GM23338 (cell line): ENCODE results near the gene SLC6A8. TPM values are rescaled to one million over a fixed set of nuclear protein-coding genes. Genes with fewer than 3 reads are reported as not detected.

ENCODE experiments used
- ATAC-seq: fragments of 200-7000 bp; cut with Tn5 transposase; 3 replicates; pipeline ENCODE4 v1.9.1; 2020
- DNase-seq: peaks from one replicate; pipeline ENCODE4 v3.0.0-alpha.2; 2015; ENCODE audit warnings: low spot score
- H2AFZ ChIP-seq: fragments of 200-600 bp; sonication (generic); 2 replicates; pipeline ENCODE4 v1.8.0; 2016; ENCODE audit warnings: antibody characterized with exemption, mild to moderate bottlenecking, moderate library complexity
- H3F3A ChIP-seq: fragments of 200-600 bp; sonication (generic); replicated peaks from 2 replicates; pipeline ENCODE4 v1.8.0; 2017; ENCODE audit warnings: antibody characterized with exemption, mixed run types, low read depth
- H3K27ac ChIP-seq: fragments of 200-600 bp; sonication (generic); 2 replicates; pipeline ENCODE4 v1.6.1; 2016; ENCODE audit warnings: low read depth
- H3K27me3 ChIP-seq: fragments of 200-600 bp; sonication (generic); 2 replicates; pipeline ENCODE4 v1.8.0; 2016; ENCODE audit warnings: mild to moderate bottlenecking, mixed run types, moderate library complexity; ENCODE audit not compliant: insufficient read depth
- H3K36me3 ChIP-seq: fragments of 200-600 bp; sonication (generic); 2 replicates; pipeline ENCODE4 v1.8.0; 2016; ENCODE audit warnings: mild to moderate bottlenecking; ENCODE audit not compliant: insufficient read depth
- H3K4me1 ChIP-seq: fragments of 200-600 bp; sonication (generic); 2 replicates; pipeline ENCODE4 v1.8.0; 2016; ENCODE audit warnings: mild to moderate bottlenecking, moderate library complexity; ENCODE audit not compliant: insufficient read depth
- H3K4me2 ChIP-seq: fragments of 200-600 bp; sonication (generic); 2 replicates; pipeline ENCODE4 v1.7.1; 2017; ENCODE audit warnings: mixed run types
- H3K4me3 ChIP-seq: fragments of 200-600 bp; sonication (generic); 2 replicates; pipeline ENCODE4 v1.6.1; 2016; ENCODE audit warnings: mixed run types
- H3K79me2 ChIP-seq: fragments of 200-600 bp; sonication (generic); replicated peaks from 2 replicates; pipeline ENCODE4 v1.8.0; 2017; ENCODE audit warnings: mild to moderate bottlenecking; ENCODE audit not compliant: insufficient read depth
- H3K9me2 ChIP-seq: fragments of 200-600 bp; sonication (generic); 2 replicates; pipeline ENCODE4 v1.8.0; 2017; ENCODE audit not compliant: insufficient read depth
- H4K20me1 ChIP-seq: fragments of 200-600 bp; sonication (generic); replicated peaks from 2 replicates; pipeline ENCODE4 v1.8.0; 2017; ENCODE audit warnings: mild to moderate bottlenecking; ENCODE audit not compliant: insufficient read depth
- H3K27ac Mint-ChIP-seq: 2 replicates; pipeline ENCODE4 v1.8.0; 2020; ENCODE audit warnings: inconsistent platforms, mild to moderate bottlenecking, moderate library complexity, mixed read lengths
- H3K27me3 Mint-ChIP-seq: 3 replicates; pipeline ENCODE4 v1.8.0; 2022; ENCODE audit warnings: low read depth, mild to moderate bottlenecking, moderate library complexity, mixed read lengths, inconsistent platforms; ENCODE audit not compliant: insufficient read depth, poor library complexity
- H3K36me3 Mint-ChIP-seq: 3 replicates; pipeline ENCODE4 v1.8.0; 2021; ENCODE audit warnings: low read depth, mild to moderate bottlenecking, inconsistent platforms, moderate library complexity, mixed read lengths
- H3K4me1 Mint-ChIP-seq: 3 replicates; pipeline ENCODE4 v1.8.0; 2020; ENCODE audit warnings: mild to moderate bottlenecking, inconsistent platforms, mixed read lengths
- H3K4me3 Mint-ChIP-seq: 3 replicates; pipeline ENCODE4 v1.8.0; 2021; ENCODE audit warnings: moderate library complexity, mild to moderate bottlenecking, inconsistent platforms, mixed read lengths
- H3K9me3 Mint-ChIP-seq: 3 replicates; pipeline ENCODE4 v1.8.0; 2020; ENCODE audit warnings: moderate library complexity, mild to moderate bottlenecking, inconsistent platforms, mixed read lengths
- EZH2phosphoT487 ChIP-seq: fragments of 200-600 bp; sonication (generic); IDR thresholded peaks from one replicate; pipeline ENCODE4 v1.8.1; 2018; ENCODE audit warnings: antibody characterized with exemption; ENCODE audit not compliant: unreplicated experiment
- POLR2AphosphoS5 ChIP-seq: IDR thresholded peaks from 2 replicates; pipeline ENCODE4 v1.6.1; 2016; ENCODE audit warnings: antibody characterized with exemption, low read depth
- STAT1 ChIP-seq: IDR thresholded peaks from one replicate; pipeline ENCODE4 v1.6.1; 2016; ENCODE audit warnings: antibody characterized with exemption; ENCODE audit not compliant: unreplicated experiment
- ZNF114 ChIP-seq: fragments of 250-450 bp; sonication (Bioruptor Pico); IDR thresholded peaks from 2 replicates; pipeline ENCODE4 v1.5.0; 2020; ENCODE audit warnings: mild to moderate bottlenecking, moderate library complexity
- ZNF331 ChIP-seq: fragments of 250-450 bp; sonication (Bioruptor Pico); IDR thresholded peaks from 2 replicates; pipeline ENCODE4 v1.5.0; 2020; ENCODE audit warnings: low read depth, mild to moderate bottlenecking, moderate library complexity
- polyA plus RNA-seq: library from polyadenylated mRNA; unstranded; fragments of >200 nt; fragmentation: Nextera tagmentation; extraction: Ambion mirVana; gene quantifications from 2 replicates; pipeline ENCODE4 v1.2.1, GENCODE V29; 2016
- total RNA-seq: library from RNA; depleted of rRNA; stranded (reverse); fragments of >200 nt; shearing (Covaris generic); gene quantifications from 2 replicates; pipeline ENCODE4 v1.2.3, GENCODE V29; 2014
- TF ChIP-seq, protein P1 (sequence below), 2 experiments: fragments of 200-600 bp in 1 of 2; sonication (generic) in 1 of 2; conservative IDR thresholded peaks; 2 replicates each; pipeline versions ENCODE4 v1.5.1 to v1.6.1; 2016 to 2017; ENCODE audit warnings: antibody characterized with exemption in 2 of 2, low read depth in 2 of 2, mild to moderate bottlenecking in 2 of 2, moderate library complexity in 1 of 2
- TF ChIP-seq, protein P2 (sequence below): fragments of 250-450 bp; sonication (Bioruptor Pico); IDR thresholded peaks from 2 replicates; pipeline ENCODE4 v1.5.0; 2020; ENCODE audit warnings: mild to moderate bottlenecking, moderate library complexity

SLC6A8 gene
- total and polyA plus RNA-seq, 2 experiments from 2014 or later: 19.5 to 68.6 TPM

DNA sequence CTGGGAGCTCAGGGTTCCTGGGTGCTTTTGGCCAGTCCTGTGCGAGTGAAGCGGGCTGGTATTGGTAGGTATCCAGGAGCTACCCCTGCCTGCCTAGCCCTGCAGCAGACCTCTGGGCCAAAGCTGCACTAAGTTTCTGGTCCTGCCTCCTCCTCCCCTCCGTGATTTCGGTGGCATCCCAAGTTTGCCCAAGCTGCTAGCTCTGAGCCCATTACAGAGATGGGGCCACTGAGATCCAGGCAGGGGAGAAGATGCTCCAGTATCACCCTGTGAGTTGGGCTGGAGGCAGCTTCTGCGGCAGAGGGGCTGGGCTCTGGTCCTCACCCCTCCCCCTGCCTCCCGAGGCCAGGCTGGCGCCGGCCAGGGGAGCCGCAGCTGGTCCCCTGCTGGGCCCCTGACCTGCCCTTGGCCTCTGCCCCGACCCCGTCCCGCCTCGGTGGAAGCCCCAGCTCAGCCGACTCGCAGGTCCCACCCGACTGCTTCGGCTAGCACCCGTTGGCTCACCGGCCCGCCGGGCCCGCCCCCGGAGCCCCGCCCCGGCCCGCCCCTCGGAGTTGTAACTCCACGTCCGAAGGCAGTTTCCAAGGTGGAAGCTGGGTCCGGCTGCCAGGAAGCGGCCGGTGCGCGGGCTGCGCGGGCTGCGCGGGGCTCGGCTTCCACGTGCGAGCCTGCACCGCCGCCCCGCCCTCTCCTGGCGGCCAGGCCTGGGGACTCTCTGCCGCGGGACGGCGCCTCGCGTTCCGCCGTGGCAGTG, 40.9 kb upstream of the SLC6A8 start, which contains the start of gene DUSP9:
Gene DUSP9 (plus strand): TSS at position 584 of the 754 bp plus-strand sequence. CDS start 751 bp downstream, outside the sequence.
- peak within 1 kb of the TSS; percentile 44; the same call in 1 of the 2 replicates for H3K4me3 ChIP-seq
- H3K4me2 ChIP-seq: peak within 1 kb of the TSS; percentile 57
- ATAC-seq: peak; percentile 50

More for the DNA sequence above, 40.9 kb upstream of the SLC6A8 start, which contains the start of gene DUSP9:
- Mint-ChIP-seq H3K36me3 (no peaks in the 10 kb centered on the region), H3K27me3 (peaks cover 64% of the 10 kb centered on the region), H3K9me3 (no peaks in the 10 kb centered on the region; the same call in 2 of the 3 replicates), H3K4me3 (peak within 1 kb of the TSS; percentile 30; the same call in 2 of the 3 replicates), H3K4me1 (peaks cover 7% of the 10 kb centered on the region; the same call in 2 of the 3 replicates), H3K27ac (no peak within 1 kb of the TSS)
- no peaks in the 10 kb centered on the region for H3K79me2 ChIP-seq
- H2AFZ ChIP-seq: no peak within 1 kb of the TSS
- peaks cover 72% of the 10 kb centered on the region for H3K27me3 ChIP-seq
- H3K27ac ChIP-seq: no peak within 1 kb of the TSS
- no peaks in the 10 kb centered on the region for H3K36me3 ChIP-seq
- TF ChIP-seq, protein P1, sequence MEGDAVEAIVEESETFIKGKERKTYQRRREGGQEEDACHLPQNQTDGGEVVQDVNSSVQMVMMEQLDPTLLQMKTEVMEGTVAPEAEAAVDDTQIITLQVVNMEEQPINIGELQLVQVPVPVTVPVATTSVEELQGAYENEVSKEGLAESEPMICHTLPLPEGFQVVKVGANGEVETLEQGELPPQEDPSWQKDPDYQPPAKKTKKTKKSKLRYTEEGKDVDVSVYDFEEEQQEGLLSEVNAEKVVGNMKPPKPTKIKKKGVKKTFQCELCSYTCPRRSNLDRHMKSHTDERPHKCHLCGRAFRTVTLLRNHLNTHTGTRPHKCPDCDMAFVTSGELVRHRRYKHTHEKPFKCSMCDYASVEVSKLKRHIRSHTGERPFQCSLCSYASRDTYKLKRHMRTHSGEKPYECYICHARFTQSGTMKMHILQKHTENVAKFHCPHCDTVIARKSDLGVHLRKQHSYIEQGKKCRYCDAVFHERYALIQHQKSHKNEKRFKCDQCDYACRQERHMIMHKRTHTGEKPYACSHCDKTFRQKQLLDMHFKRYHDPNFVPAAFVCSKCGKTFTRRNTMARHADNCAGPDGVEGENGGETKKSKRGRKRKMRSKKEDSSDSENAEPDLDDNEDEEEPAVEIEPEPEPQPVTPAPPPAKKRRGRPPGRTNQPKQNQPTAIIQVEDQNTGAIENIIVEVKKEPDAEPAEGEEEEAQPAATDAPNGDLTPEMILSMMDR (conservative IDR thresholded peaks at IDR 0.05; ENCODE audit: low read depth in 2 of 2): no peak
- TF ChIP-seq ZNF114 (CRISPR knock-in tag) (no peak), ZNF331 (CRISPR knock-in tag) (no peak), POLR2AphosphoS5 (no peak), STAT1 (no peak), EZH2phosphoT487 (no peak)
- TF ChIP-seq, protein P2, sequence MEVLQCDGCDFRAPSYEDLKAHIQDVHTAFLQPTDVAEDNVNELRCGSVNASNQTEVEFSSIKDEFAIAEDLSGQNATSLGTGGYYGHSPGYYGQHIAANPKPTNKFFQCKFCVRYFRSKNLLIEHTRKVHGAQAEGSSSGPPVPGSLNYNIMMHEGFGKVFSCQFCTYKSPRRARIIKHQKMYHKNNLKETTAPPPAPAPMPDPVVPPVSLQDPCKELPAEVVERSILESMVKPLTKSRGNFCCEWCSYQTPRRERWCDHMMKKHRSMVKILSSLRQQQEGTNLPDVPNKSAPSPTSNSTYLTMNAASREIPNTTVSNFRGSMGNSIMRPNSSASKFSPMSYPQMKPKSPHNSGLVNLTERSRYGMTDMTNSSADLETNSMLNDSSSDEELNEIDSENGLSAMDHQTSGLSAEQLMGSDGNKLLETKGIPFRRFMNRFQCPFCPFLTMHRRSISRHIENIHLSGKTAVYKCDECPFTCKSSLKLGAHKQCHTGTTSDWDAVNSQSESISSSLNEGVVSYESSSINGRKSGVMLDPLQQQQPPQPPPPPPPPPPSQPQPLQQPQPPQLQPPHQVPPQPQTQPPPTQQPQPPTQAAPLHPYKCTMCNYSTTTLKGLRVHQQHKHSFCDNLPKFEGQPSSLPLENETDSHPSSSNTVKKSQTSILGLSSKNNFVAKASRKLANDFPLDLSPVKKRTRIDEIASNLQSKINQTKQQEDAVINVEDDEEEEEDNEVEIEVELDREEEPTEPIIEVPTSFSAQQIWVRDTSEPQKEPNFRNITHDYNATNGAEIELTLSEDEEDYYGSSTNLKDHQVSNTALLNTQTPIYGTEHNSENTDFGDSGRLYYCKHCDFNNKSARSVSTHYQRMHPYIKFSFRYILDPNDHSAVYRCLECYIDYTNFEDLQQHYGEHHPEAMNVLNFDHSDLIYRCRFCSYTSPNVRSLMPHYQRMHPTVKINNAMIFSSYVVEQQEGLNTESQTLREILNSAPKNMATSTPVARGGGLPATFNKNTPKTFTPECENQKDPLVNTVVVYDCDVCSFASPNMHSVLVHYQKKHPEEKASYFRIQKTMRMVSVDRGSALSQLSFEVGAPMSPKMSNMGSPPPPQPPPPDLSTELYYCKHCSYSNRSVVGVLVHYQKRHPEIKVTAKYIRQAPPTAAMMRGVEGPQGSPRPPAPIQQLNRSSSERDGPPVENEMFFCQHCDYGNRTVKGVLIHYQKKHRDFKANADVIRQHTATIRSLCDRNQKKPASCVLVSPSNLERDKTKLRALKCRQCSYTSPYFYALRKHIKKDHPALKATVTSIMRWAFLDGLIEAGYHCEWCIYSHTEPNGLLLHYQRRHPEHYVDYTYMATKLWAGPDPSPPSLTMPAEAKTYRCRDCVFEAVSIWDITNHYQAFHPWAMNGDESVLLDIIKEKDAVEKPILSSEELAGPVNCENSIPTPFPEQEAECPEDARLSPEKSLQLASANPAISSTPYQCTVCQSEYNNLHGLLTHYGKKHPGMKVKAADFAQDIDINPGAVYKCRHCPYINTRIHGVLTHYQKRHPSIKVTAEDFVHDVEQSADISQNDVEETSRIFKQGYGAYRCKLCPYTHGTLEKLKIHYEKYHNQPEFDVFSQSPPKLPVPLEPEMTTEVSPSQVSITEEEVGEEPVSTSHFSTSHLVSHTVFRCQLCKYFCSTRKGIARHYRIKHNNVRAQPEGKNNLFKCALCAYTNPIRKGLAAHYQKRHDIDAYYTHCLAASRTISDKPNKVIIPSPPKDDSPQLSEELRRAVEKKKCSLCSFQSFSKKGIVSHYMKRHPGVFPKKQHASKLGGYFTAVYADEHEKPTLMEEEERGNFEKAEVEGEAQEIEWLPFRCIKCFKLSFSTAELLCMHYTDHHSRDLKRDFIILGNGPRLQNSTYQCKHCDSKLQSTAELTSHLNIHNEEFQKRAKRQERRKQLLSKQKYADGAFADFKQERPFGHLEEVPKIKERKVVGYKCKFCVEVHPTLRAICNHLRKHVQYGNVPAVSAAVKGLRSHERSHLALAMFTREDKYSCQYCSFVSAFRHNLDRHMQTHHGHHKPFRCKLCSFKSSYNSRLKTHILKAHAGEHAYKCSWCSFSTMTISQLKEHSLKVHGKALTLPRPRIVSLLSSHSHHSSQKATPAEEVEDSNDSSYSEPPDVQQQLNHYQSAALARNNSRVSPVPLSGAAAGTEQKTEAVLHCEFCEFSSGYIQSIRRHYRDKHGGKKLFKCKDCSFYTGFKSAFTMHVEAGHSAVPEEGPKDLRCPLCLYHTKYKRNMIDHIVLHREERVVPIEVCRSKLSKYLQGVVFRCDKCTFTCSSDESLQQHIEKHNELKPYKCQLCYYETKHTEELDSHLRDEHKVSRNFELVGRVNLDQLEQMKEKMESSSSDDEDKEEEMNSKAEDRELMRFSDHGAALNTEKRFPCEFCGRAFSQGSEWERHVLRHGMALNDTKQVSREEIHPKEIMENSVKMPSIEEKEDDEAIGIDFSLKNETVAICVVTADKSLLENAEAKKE (CRISPR knock-in tag): no peak
- no peaks in the 10 kb centered on the region for H4K20me1 ChIP-seq
- no peaks in the 10 kb centered on the region for H3K9me2 ChIP-seq
- H3K4me1 ChIP-seq: no peaks in the 10 kb centered on the region; the same call in 1 of the 2 replicates
- H3F3A ChIP-seq: no peaks in the 10 kb centered on the region
- peak; percentile 66 for DNase-seq
